Measurements from ENCODE around the gene FAM168B.

The FAM168B gene

GRCh38 chr2:131030478-131030971, 62.7 kb downstream of the FAM168B start:
- no peaks in the 10 kb centered on the region for H3K36me3 ChIP-seq (ENCODE audit: control insufficient read depth, insufficient read depth, low read length)
- H3K9me3 ChIP-seq (ENCODE audit: control insufficient read depth, insufficient read depth, low read length), result no peaks in the 10 kb centered on the region
- H3K9ac ChIP-seq (ENCODE audit: low read depth, low read length), result no peak overlapping the region
- H3K4me3 ChIP-seq (ENCODE audit: low read depth, low read length), result no peak overlapping the region
- H3K27me3 ChIP-seq (ENCODE audit: control insufficient read depth, insufficient read depth, low read length), result peaks cover 23% of the 10 kb centered on the region
- no peak overlapping the region for H3K27ac ChIP-seq (ENCODE audit: low read depth, low read length)
- peaks cover 5% of the 10 kb centered on the region; the same call in 1 of the 2 replicates for H3K4me1 ChIP-seq (ENCODE audit: control insufficient read depth, insufficient read depth, low read length)

GRCh38 chr2:131029812-131030211, 63.4 kb downstream of the FAM168B start:
- Histone ChIP-seq H3K4me1 (ENCODE audit: control insufficient read depth, insufficient read depth, low read length) (peaks cover 5% of the 10 kb centered on the region; the same call in 1 of the 2 replicates), H3K4me3 (ENCODE audit: low read depth, low read length) (no peak overlapping the region), H3K36me3 (ENCODE audit: control insufficient read depth, insufficient read depth, low read length) (no peaks in the 10 kb centered on the region), H3K27ac (ENCODE audit: low read depth, low read length) (no peak overlapping the region), H3K27me3 (ENCODE audit: control insufficient read depth, insufficient read depth, low read length) (peaks cover 18% of the 10 kb centered on the region), H3K9ac (ENCODE audit: low read depth, low read length) (no peak overlapping the region), H3K9me3 (ENCODE audit: control insufficient read depth, insufficient read depth, low read length) (no peaks in the 10 kb centered on the region)

GRCh38 chr2:131027566-131028528, 65.4 kb downstream of the FAM168B start:
- H3K4me3 ChIP-seq (ENCODE audit: low read depth, low read length), result no peak overlapping the region
- H3K27ac ChIP-seq (ENCODE audit: low read depth, low read length), result no peak overlapping the region
- H3K27me3 ChIP-seq (ENCODE audit: control insufficient read depth, insufficient read depth, low read length), result no peaks in the 10 kb centered on the region
- no peak overlapping the region for H3K9ac ChIP-seq (ENCODE audit: low read depth, low read length)
- H3K36me3 ChIP-seq (ENCODE audit: control insufficient read depth, insufficient read depth, low read length), result no peaks in the 10 kb centered on the region
- no peaks in the 10 kb centered on the region for H3K4me1 ChIP-seq (ENCODE audit: control insufficient read depth, insufficient read depth, low read length)
- H3K9me3 ChIP-seq (ENCODE audit: control insufficient read depth, insufficient read depth, low read length), result no peaks in the 10 kb centered on the region

DNA sequence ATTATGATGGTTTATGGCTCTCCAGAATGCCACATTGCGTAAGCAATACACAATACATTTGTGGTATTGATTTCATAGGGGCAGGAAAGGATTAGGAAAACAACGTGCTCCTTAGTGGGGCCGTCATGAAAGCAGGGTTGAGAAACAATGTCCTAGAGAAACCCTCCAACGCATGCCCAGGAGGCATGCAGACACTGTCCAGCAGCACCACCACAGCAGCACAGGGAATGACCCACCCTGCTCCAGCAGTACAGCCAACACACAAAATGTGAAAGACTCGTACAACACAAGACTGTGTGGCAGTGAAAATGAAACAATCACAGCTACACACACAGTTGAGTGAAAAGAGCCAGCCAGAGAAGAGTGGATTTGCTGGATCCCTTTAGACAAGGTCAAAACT, 66.3 kb downstream of the FAM168B start:
- no peaks in the 10 kb centered on the region for H3K36me3 ChIP-seq (ENCODE audit: control insufficient read depth, insufficient read depth, low read length)
- no peak overlapping the region for H3K4me3 ChIP-seq (ENCODE audit: low read depth, low read length)
- H3K27me3 ChIP-seq (ENCODE audit: control insufficient read depth, insufficient read depth, low read length), result no peaks in the 10 kb centered on the region
- H3K4me1 ChIP-seq (ENCODE audit: control insufficient read depth, insufficient read depth, low read length), result no peaks in the 10 kb centered on the region
- no peak overlapping the region for H3K9ac ChIP-seq (ENCODE audit: low read depth, low read length)
- H3K27ac ChIP-seq (ENCODE audit: low read depth, low read length), result no peak overlapping the region
- no peaks in the 10 kb centered on the region for H3K9me3 ChIP-seq (ENCODE audit: control insufficient read depth, insufficient read depth, low read length)

DNA sequence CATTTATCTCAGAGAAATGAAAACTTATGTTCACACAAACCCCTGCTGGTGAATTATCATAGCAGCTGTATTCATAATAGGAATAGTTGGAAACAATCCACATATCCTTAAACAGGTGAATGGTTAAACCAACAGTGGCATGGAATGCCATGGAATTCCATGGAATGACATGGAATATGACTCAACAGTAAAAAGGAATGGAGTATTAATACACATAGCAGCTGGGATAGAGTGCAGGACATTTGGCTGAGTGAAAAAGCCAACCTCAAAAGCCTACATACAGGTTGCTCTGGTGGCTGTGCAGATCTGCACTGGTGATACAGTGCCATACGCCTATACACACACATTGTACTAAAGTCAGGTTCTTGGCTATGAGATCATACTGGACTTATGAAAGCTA, 69.5 kb downstream of the FAM168B start:
- Histone ChIP-seq H3K27ac (ENCODE audit: low read depth, low read length) (no peak overlapping the region), H3K9me3 (ENCODE audit: control insufficient read depth, insufficient read depth, low read length) (no peaks in the 10 kb centered on the region), H3K4me3 (ENCODE audit: low read depth, low read length) (no peak overlapping the region), H3K9ac (ENCODE audit: low read depth, low read length) (no peak overlapping the region), H3K36me3 (ENCODE audit: control insufficient read depth, insufficient read depth, low read length) (no peaks in the 10 kb centered on the region), H3K27me3 (ENCODE audit: control insufficient read depth, insufficient read depth, low read length) (no peaks in the 10 kb centered on the region), H3K4me1 (ENCODE audit: control insufficient read depth, insufficient read depth, low read length) (no peaks in the 10 kb centered on the region)

- Histone ChIP-seq H3K36me3 (ENCODE audit: control insufficient read depth, insufficient read depth, low read length) (no peaks in the 10 kb centered on the region), H3K4me3 (ENCODE audit: low read depth, low read length) (no peak overlapping the region), H3K9me3 (ENCODE audit: control insufficient read depth, insufficient read depth, low read length) (no peaks in the 10 kb centered on the region), H3K9ac (ENCODE audit: low read depth, low read length) (no peak overlapping the region), H3K4me1 (ENCODE audit: control insufficient read depth, insufficient read depth, low read length) (no peaks in the 10 kb centered on the region), H3K27ac (ENCODE audit: low read depth, low read length) (no peak overlapping the region), H3K27me3 (ENCODE audit: control insufficient read depth, insufficient read depth, low read length) (no peaks in the 10 kb centered on the region)
Observed at GRCh38 chr2:131022731-131023130, 70.5 kb downstream of the FAM168B start.

- Histone ChIP-seq H3K9me3 (ENCODE audit: control insufficient read depth, insufficient read depth, low read length) (no peaks in the 10 kb centered on the region), H3K27me3 (ENCODE audit: control insufficient read depth, insufficient read depth, low read length) (no peaks in the 10 kb centered on the region), H3K36me3 (ENCODE audit: control insufficient read depth, insufficient read depth, low read length) (no peaks in the 10 kb centered on the region), H3K27ac (ENCODE audit: low read depth, low read length) (no peak overlapping the region), H3K9ac (ENCODE audit: low read depth, low read length) (no peak overlapping the region), H3K4me1 (ENCODE audit: control insufficient read depth, insufficient read depth, low read length) (peaks cover 3% of the 10 kb centered on the region; the same call in 1 of the 2 replicates), H3K4me3 (ENCODE audit: low read depth, low read length) (no peak overlapping the region)
Observed at GRCh38 chr2:131016826-131017741, 76.2 kb downstream of the FAM168B start.

DNA sequence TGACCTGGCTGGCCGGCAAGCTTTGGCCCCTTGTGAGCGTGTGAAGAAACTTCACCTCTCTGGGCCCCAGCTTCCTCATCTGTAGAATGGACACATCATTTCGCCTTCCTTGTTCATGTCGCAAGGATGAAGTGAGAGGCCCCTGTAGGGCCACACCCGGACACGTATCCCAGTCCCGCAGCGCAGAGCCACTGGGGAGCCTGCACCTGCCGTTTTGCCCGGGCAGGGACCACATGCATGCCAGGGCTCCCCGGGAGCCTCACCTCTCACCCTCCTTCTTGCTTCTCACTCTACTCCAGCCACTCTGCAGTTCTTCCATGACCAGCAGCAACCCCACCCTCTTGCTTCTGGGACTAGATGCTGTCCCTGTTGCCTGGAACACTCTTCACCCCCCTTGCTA, 77.5 kb downstream of the FAM168B start:
- H3K27me3 ChIP-seq (ENCODE audit: control insufficient read depth, insufficient read depth, low read length), result no peaks in the 10 kb centered on the region
- H3K4me3 ChIP-seq (ENCODE audit: low read depth, low read length), result no peak overlapping the region
- H3K9me3 ChIP-seq (ENCODE audit: control insufficient read depth, insufficient read depth, low read length), result no peaks in the 10 kb centered on the region
- no peak overlapping the region for H3K9ac ChIP-seq (ENCODE audit: low read depth, low read length)
- peaks cover 3% of the 10 kb centered on the region; the same call in 1 of the 2 replicates for H3K4me1 ChIP-seq (ENCODE audit: control insufficient read depth, insufficient read depth, low read length)
- no peak overlapping the region for H3K27ac ChIP-seq (ENCODE audit: low read depth, low read length)
- no peaks in the 10 kb centered on the region for H3K36me3 ChIP-seq (ENCODE audit: control insufficient read depth, insufficient read depth, low read length)

DNA sequence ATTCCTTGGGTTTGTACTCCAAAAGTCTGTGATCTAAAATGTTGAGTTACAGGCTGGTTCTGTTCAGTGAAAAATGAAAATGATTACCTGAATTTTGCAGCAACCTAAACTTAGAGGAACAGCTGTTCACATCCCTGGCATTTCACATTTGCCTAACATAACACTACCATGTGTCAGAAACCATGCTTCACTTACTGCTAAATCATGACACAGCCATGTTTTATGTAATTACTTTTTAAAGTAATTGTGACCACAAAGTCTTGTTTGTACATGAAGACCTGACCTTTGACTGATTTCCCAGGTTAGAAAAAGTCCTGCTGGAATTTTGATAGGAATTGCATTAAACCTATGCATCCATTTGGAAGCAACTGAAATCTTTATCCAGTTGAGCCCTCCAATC, 79.1 kb downstream of the FAM168B start:
- H3K9me3 ChIP-seq (ENCODE audit: control insufficient read depth, insufficient read depth, low read length), result no peaks in the 10 kb centered on the region
- no peaks in the 10 kb centered on the region for H3K27me3 ChIP-seq (ENCODE audit: control insufficient read depth, insufficient read depth, low read length)
- peaks cover 3% of the 10 kb centered on the region; the same call in 1 of the 2 replicates for H3K4me1 ChIP-seq (ENCODE audit: control insufficient read depth, insufficient read depth, low read length)
- H3K36me3 ChIP-seq (ENCODE audit: control insufficient read depth, insufficient read depth, low read length), result no peaks in the 10 kb centered on the region
- H3K9ac ChIP-seq (ENCODE audit: low read depth, low read length), result no peak overlapping the region
- no peak overlapping the region for H3K4me3 ChIP-seq (ENCODE audit: low read depth, low read length)
- no peak overlapping the region for H3K27ac ChIP-seq (ENCODE audit: low read depth, low read length)

- no peaks in the 10 kb centered on the region for H3K36me3 ChIP-seq (ENCODE audit: control insufficient read depth, insufficient read depth, low read length)
- H3K9ac ChIP-seq (ENCODE audit: low read depth, low read length), result no peak overlapping the region
- H3K9me3 ChIP-seq (ENCODE audit: control insufficient read depth, insufficient read depth, low read length), result no peaks in the 10 kb centered on the region
- H3K4me3 ChIP-seq (ENCODE audit: low read depth, low read length), result no peak overlapping the region
- no peaks in the 10 kb centered on the region for H3K4me1 ChIP-seq (ENCODE audit: control insufficient read depth, insufficient read depth, low read length)
- no peak overlapping the region for H3K27ac ChIP-seq (ENCODE audit: low read depth, low read length)
- H3K27me3 ChIP-seq (ENCODE audit: control insufficient read depth, insufficient read depth, low read length), result no peaks in the 10 kb centered on the region
Observed at GRCh38 chr2:131011486-131011885, 81.8 kb downstream of the FAM168B start.

Data from HUES48 (cell line).